Right atrium auricular region (tissue), 2 donors: ENCODE results near the gene TMEM116. TPM values are rescaled to one million over a fixed set of nuclear protein-coding genes. Genes with fewer than 3 reads are reported as not detected.
"Not testable (repeated sequence)": the region's sequence is repeated elsewhere in the genome, so short reads cannot be mapped to it uniquely, and the experiment has no call there.

ENCODE experiments used
- DNase-seq: peaks from one replicate; pipeline ENCODE4 v3.0.0-alpha.2; 2019; ENCODE audit warnings: low spot score
- H3K27ac ChIP-seq, 2 donors: fragments of 200-600 bp; sonication (generic); 1 replicate in 1 of 2; 2 replicates in 1 of 2; pipeline ENCODE4 v1.5.1; 2016 to 2019
- H3K27me3 ChIP-seq, 2 donors: fragments of 200-600 bp; sonication (generic); one replicate each; pipeline versions ENCODE4 v1.5.1 to v1.6.0; 2017 to 2019
- H3K36me3 ChIP-seq: fragments of 200-600 bp; sonication (generic); one replicate; pipeline ENCODE4 v1.5.1; 2016
- H3K4me1 ChIP-seq, 2 donors: fragments of 200-600 bp; sonication (generic); one replicate each; pipeline versions ENCODE4 v1.5.1 to v1.6.0; 2017 to 2019
- H3K4me3 ChIP-seq, 2 donors: fragments of 200-600 bp; sonication (generic); 1 replicate in 1 of 2; 2 replicates in 1 of 2; pipeline ENCODE4 v1.5.1; 2017 to 2019; ENCODE audit warnings: mild to moderate bottlenecking in 1 of 2, moderate library complexity in 1 of 2
- H3K9me3 ChIP-seq, 2 donors: fragments of 200-600 bp; sonication (generic); one replicate each; pipeline ENCODE4 v1.5.1; 2019
- CTCF ChIP-seq, 2 donors: fragments of 200-600 bp; sonication (generic); IDR thresholded peaks; one replicate each; pipeline ENCODE4 v1.5.1; 2019; ENCODE audit warnings: antibody characterized with exemption in 2 of 2
- total RNA-seq, 2 donors: library from RNA; depleted of rRNA; stranded (reverse); fragments of >200 nt; gene quantifications; one replicate each; pipeline ENCODE4 v1.1.0, GENCODE V29; 2016

TMEM116 gene
- total RNA-seq, 2 donors from 2014 or later, result 9.3 to 30.0 TPM

GRCh38 chr12:112013601-112014402 is 837 bp upstream of the TMEM116 start:
- Histone ChIP-seq H3K27ac (peak overlapping the region; percentile 93 to 99), H3K27me3 (no peaks in the 10 kb centered on the region), H3K9me3 (no peaks in the 10 kb centered on the region), H3K4me1 (peaks cover 0 to 26% of the 10 kb centered on the region in 2 donors), H3K4me3 (peak overlapping the region; percentile 82 to 99), H3K36me3 (peaks cover 7% of the 10 kb centered on the region)
- peak; percentile 65 for DNase-seq
- TF ChIP-seq CTCF (IDR thresholded peaks at IDR 0.05), result no peak

GRCh38 chr12:112011685-112012084 is 1.3 kb downstream of the TMEM116 start:
- Histone ChIP-seq H3K4me3 (no peak overlapping the region), H3K9me3 (no peaks in the 10 kb centered on the region), H3K36me3 (peaks cover 7% of the 10 kb centered on the region), H3K4me1 (peaks cover 0 to 26% of the 10 kb centered on the region in 2 donors), H3K27me3 (no peaks in the 10 kb centered on the region), H3K27ac (peak overlapping the region; percentile 93 to 99)
- no peak for DNase-seq
- TF ChIP-seq CTCF (IDR thresholded peaks at IDR 0.05), result no peak

- H3K36me3 ChIP-seq, result no peaks in the 10 kb centered on the region
- TF ChIP-seq CTCF (IDR thresholded peaks at IDR 0.05), result no peak
- no peak overlapping the region for H3K27ac ChIP-seq
- no peak for DNase-seq
- peaks cover 0 to 26% of the 10 kb centered on the region in 2 donors for H3K4me1 ChIP-seq
- H3K4me3 ChIP-seq, result no peak overlapping the region
- H3K9me3 ChIP-seq, result no peaks in the 10 kb centered on the region
- no peaks in the 10 kb centered on the region for H3K27me3 ChIP-seq
Observed at GRCh38 chr12:112010415-112011344, 2.3 kb downstream of the TMEM116 start.

GRCh38 chr12:112009596-112009995 is 3.4 kb downstream of the TMEM116 start:
- H3K27ac ChIP-seq, result not testable (repeated sequence)

GRCh38 chr12:112008918-112009317 is 4.0 kb downstream of the TMEM116 start:
- Histone ChIP-seq H3K27ac (no peak overlapping the region), H3K9me3 (no peaks in the 10 kb centered on the region), H3K4me1 (peaks cover 0 to 17% of the 10 kb centered on the region in 2 donors), H3K36me3 (no peaks in the 10 kb centered on the region), H3K27me3 (no peaks in the 10 kb centered on the region), H3K4me3 (no peak overlapping the region)
- TF ChIP-seq CTCF (IDR thresholded peaks at IDR 0.05), result no peak
- DNase-seq, result no peak

More at GRCh38 chr12:112009596-112009995, 3.4 kb downstream of the TMEM116 start:
- H3K4me1 ChIP-seq, result peaks cover 0 to 21% of the 10 kb centered on the region in 2 donors
- H3K36me3 ChIP-seq, H3K4me3 ChIP-seq, H3K27me3 ChIP-seq, DNase-seq, H3K9me3 ChIP-seq: not testable (repeated sequence)

- TF ChIP-seq CTCF (IDR thresholded peaks at IDR 0.05), result no peak
- Histone ChIP-seq H3K9me3 (no peaks in the 10 kb centered on the region), H3K4me1 (peaks cover 0 to 17% of the 10 kb centered on the region in 2 donors), H3K27ac (no peak overlapping the region), H3K27me3 (no peaks in the 10 kb centered on the region), H3K4me3 (no peak overlapping the region), H3K36me3 (no peaks in the 10 kb centered on the region)
- no peak for DNase-seq
Observed at GRCh38 chr12:112007945-112008344, 5.0 kb downstream of the TMEM116 start.
